HG03025 (cell line): ENCODE measurements around the gene WSB1.
"Not testable (repeated sequence)": the region's sequence is repeated elsewhere in the genome, so short reads cannot be mapped to it uniquely, and the experiment has no call there.

ENCODE experiments used
- ATAC-seq: cut with Tn5 transposase; IDR thresholded peaks from one replicate; pipeline ENCODE4 v1.9.1; 2021; ENCODE audit warnings: mild to moderate bottlenecking, moderate library complexity; ENCODE audit not compliant: unreplicated experiment, low FRiP score

WSB1 gene

GRCh38 chr17:27315322-27315721 lies 21.4 kb downstream of the WSB1 start:
- no peak for ATAC-seq

GRCh38 chr17:27315796-27316465 lies 22.0 kb downstream of the WSB1 start:
- ATAC-seq = no peak

DNA sequence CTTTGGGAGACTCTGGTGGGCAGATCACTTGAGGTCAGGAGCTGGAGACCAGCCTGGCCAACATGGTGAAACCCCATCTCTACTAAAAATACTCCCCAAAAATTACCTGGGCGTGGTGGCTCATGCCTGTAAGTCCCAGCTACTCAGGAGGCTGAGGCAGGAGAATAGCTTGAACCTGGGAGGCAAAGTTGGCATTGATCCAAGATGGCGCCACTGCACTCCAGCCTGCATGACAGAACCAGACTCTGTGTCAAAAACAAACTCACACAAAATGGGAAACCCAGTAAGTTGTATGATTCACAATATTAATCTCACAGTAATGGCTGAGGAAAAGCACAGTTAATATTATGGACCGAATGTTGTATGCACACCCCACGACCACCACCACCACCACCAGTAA lies 24.3 kb downstream of the WSB1 start:
- ATAC-seq = no peak

- no peak for ATAC-seq
These were observed 24.7 kb downstream of the WSB1 start for GRCh38 chr17:27318633-27319032.

DNA sequence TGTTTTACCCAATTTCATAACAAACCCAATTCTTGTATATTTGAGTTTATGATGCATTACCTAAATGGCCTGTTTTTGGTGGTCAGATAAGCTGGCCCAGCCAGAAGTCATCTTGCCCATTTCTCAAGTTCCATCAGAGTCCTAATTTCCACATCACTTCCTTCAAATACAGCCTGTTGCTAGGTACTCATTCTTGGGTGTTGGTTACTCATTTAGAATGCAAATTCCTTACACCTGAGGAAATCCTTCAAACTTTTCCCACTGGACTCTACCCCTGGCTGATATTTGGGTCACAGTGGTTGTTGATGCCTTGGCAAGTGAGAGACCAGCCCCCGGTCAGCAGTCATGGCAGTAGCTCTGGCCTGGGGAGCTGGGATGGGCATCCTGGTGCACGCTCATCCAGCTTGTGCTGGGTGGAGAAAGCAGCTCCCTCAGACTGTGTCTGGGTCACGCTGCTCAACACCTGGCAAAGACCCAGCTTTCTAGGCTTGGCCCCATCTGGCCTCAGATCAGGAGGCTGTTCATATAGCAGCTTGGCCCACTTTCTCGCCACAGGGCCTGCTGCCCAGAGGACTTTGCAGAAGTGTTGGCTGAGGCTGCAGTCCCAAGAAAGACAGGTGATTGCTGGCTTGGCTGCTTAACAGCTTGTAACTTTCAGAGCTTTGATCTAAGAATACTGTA lies 25.8 kb downstream of the WSB1 start:
- no peak for ATAC-seq

GRCh38 chr17:27320222-27320560 lies 26.3 kb downstream of the WSB1 start:
- no peak for ATAC-seq

DNA sequence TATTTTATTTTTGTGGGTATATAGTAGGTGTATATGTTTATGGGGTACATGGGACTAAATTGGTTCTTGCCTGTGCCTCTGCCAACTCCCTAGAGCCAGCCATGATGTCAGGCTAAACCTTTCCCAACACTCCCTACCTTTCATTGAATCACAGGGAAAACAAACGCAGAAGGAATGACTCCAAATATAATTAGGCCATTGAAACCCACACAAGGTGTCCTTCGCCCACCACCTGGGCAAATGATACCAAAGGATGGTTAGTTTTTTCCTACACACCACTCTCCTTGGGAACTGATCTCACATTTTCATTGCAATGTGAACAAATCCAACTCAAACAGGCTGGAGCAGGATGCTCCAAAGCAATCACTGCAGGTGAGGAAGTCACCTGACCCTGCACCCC lies 27.5 kb downstream of the WSB1 start:
- no peak for ATAC-seq

- no peak for ATAC-seq
These were observed 28.1 kb downstream of the WSB1 start for GRCh38 chr17:27322026-27322425.

- no peak for ATAC-seq
These were observed 29.0 kb downstream of the WSB1 start for GRCh38 chr17:27322690-27323508.

DNA sequence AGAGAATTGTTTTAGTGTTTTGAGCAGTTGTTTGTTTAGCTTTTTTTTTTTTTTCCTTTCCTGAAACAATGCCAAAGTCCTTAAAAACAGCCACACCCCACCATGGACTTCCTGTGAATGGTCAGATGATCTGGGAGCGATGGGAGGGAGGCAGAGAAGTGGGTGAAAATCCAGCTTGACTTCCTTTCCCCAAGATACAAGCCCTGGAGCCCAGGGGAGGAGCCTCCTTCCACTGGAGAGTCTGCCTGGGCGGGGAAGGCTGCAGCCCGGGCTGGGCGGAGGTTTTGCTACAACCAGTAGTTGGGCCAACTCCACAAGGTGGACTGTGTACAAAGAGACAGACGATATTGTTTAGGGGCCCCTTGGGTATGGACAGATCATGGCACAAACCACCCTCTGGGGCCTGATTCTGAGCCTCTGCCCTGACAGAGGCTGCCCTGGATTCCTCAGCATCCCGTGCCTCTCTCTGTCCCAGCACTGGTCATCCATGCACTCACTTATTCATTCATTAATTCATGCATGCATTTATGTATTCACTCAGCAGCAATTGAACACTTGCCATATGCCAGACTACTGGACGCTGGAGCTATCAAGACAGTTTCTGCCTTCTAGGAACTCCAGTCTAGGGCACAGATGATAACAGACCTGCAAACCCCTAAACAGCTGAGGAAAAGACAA lies 29.8 kb downstream of the WSB1 start:
- ATAC-seq = no peak

DNA sequence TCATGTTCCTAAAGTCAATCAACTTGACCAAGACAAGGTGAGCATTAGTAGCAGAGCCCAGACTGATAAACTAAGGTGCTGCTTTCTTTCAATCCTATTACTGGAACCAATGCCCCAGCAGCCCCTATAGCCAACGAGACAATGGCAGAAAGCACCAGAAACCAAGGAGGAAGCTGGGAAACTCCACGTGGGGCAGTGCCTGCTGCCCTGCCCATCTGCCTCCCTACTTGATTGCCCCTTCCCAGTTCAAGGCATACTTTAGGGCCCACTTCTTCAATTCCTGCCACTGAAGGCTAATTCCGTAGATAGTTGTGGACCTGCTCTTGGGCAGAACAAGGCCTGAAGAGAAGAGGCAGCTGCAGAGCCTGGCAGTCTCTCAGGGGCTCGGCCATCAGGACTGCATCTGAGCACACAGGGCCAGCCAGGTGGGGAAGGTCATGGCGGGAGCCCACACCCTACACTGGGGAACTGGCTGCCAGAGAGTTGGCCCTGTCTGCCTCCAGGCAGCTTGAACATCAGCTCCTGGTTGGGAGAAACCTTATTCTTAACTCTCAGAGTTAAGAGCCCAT lies 30.9 kb downstream of the WSB1 start:
- ATAC-seq = no peak

DNA sequence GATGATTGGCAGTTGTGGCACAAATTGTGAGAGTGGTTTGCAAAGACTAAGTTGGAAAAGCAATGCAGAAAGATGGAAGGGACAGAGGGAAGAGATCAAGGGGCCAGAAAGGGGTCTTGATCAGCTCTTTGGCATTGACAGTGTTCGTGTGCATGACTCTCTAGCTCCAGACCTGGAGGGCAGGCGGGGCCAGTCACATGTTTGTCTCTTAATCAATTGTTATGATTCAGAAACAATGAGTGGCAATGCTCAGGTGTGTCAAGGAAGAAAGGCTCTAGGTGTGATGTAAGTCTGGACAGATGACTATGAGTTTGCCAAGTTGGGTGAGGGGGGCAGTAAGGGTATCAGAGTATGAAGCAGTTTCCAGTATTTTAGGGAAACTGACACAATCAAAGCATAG lies 32.1 kb downstream of the WSB1 start:
- no peak for ATAC-seq

- no peak for ATAC-seq
These were observed 32.7 kb downstream of the WSB1 start for GRCh38 chr17:27326585-27326984.

DNA sequence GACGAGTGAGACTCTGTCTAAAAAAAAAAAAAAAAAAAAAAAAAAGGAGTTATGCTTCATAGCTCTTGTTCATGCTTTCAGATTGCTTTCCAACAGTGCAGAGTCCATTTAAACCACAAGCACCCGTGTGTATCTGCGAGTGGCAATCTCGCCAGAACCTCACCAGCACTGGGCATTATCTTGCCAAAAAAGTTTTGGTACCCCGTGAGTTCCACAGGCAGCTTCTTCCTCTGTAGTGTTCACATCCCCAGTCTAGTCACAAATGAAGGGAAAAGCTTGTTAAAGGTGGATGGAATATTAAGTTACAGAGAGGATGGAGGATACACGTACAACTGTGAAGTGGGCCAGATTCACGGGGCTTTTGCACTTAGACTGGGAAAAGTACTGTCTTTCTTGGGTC lies 33.5 kb downstream of the WSB1 start:
- ATAC-seq = no peak

GRCh38 chr17:27327871-27328270 lies 34.0 kb downstream of the WSB1 start:
- ATAC-seq = no peak

DNA sequence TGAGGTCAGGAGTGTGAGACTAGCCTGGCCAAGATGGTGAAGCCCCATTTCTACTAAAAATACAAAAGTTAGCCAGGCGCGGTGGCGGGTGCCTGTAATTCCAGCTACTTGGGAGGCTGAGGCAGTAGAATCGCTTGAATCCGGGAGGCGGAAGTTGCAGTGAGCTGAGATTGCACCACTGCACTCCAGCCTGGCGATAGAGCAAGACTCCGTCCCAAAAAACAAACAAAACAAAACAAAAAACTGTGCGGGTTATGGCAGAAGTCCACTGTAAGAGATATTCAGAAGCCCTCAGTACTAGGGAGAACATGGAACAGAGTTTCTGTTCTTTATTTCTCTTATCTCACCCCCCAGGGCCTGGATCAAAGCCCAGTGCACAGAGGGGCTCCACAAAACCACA lies 34.8 kb downstream of the WSB1 start:
- ATAC-seq = not testable (repeated sequence)

GRCh38 chr17:27329146-27329805 lies 35.4 kb downstream of the WSB1 start:
- ATAC-seq = no peak

- ATAC-seq = no peak
These were observed 38.1 kb downstream of the WSB1 start for GRCh38 chr17:27332047-27332393.

- ATAC-seq = peak; percentile 81
These were observed 38.8 kb downstream of the WSB1 start for GRCh38 chr17:27332485-27333409.
